GM13977 (cell line): ENCODE data around the gene TMEM218.

Experiments used
- DNase-seq: peaks from one replicate; pipeline ENCODE4 v3.0.0; 2012; ENCODE audit warnings: low spot score
- in situ Hi-C: fragments of 300-500 bp; cut with MboI; formaldehyde crosslinking; loops from one replicate; pipeline ENCODE4 v1.12.0; 2022; ENCODE audit warnings: low sequenced_read_pairs, low pct_unique_long_range_greater_than_20kb, mixed read lengths, inconsistent platforms; ENCODE audit not compliant: unreplicated experiment
- TF ChIP-seq, protein P1 (sequence below): IDR thresholded peaks from 2 replicates; pipeline ENCODE4 v1.5.1; 2012; ENCODE audit warnings: mild to moderate bottlenecking, control low read depth; ENCODE audit not compliant: insufficient read depth; ENCODE audit errors: extremely low read depth, missing control alignments

TMEM218 gene

DNA sequence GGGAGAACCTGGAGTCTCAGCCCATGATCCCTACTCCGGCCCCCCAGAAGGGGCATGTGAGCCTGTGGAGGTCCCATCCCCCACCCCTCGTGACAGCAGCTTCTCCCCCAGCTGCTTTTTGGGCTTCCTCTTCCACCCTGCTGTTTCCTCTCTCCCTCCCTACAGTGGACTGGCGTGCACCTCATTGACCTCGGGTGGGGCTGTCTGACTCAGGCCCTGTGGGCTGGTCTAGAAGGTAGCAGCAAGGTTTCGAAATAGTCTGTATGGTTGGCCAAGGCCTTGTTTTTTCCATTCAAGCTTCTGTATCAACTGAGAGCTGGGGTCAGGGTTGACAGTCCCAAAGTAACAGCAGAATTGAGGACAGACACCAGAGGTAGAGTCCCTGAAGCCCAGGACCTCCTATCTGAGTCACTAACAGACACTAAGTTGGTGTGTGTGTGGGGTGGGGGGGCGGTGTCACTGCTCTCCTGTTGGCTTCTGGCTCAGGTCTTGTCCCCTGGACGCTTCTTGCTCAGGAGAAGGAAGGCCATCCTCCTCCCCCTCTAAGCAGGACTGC lies 40.6 kb downstream of the TMEM218 start:
- peak; percentile 69 for DNase-seq
- TF ChIP-seq, protein P1, sequence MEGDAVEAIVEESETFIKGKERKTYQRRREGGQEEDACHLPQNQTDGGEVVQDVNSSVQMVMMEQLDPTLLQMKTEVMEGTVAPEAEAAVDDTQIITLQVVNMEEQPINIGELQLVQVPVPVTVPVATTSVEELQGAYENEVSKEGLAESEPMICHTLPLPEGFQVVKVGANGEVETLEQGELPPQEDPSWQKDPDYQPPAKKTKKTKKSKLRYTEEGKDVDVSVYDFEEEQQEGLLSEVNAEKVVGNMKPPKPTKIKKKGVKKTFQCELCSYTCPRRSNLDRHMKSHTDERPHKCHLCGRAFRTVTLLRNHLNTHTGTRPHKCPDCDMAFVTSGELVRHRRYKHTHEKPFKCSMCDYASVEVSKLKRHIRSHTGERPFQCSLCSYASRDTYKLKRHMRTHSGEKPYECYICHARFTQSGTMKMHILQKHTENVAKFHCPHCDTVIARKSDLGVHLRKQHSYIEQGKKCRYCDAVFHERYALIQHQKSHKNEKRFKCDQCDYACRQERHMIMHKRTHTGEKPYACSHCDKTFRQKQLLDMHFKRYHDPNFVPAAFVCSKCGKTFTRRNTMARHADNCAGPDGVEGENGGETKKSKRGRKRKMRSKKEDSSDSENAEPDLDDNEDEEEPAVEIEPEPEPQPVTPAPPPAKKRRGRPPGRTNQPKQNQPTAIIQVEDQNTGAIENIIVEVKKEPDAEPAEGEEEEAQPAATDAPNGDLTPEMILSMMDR: no peak
- in situ Hi-C loops: no loop called here

DNA sequence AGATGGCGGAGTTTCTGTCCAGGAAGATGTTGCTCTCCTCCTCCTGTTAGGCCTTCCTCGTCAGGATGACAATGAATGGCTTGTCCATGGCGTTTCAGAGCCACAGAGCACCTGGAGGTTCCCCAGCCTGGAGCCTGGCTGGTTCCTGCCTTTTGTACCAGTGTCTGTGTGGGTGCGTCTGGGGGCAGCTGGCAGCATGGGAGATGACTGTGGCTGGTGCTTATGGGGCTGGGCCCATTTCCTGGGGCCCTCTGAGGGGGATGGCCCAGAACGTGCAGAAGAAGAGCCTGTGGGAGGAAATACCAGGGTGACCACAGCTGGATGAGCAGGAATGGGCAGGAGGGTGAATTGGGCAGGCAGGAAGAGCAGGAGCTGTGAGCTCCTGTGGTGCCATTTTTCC lies 41.6 kb downstream of the TMEM218 start:
- in situ Hi-C loops: no loop called here
- TF ChIP-seq, protein P1: no peak
- no peak for DNase-seq

DNA sequence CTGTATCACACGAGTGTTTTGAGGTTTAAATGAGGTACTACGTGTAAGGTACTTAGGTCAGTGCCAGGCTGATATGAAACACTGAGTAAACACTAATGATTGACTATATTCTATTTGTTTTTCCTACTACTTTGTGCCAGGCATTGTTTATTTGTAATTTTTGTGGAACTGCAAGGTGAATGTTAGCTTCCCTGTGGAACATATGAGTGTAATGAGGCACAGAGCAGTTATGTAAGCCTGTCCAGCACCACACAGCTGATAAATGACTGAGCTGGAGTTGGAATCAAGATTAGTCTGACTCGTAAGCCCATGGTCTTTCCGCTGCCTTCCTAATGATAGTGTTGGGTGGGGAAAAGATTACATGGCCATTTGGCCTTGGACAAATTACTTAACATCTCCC lies 42.4 kb downstream of the TMEM218 start:
- TF ChIP-seq, protein P1: no peak
- DNase-seq: no peak
- in situ Hi-C loops: no loop called here

DNA sequence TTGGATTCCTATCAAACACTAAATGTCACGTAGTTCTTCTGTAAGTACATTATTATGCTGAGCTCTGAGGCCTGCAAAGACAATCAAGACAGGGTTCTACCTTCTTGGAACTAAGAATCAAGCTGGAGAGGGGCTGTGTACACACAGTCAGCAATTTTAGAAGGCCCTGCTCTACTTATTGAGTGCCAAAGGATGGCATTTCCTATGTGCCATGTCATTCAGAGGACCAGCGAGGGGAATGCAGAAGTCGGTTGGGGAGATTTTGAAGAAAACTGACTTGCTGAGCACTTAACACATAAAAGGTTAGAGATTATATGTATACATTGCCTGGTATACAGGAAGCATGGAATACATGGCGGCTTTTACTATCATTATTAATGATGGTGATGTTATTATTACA lies 43.1 kb downstream of the TMEM218 start:
- TF ChIP-seq, protein P1: no peak
- DNase-seq: no peak
- in situ Hi-C loops: no loop called here

DNA sequence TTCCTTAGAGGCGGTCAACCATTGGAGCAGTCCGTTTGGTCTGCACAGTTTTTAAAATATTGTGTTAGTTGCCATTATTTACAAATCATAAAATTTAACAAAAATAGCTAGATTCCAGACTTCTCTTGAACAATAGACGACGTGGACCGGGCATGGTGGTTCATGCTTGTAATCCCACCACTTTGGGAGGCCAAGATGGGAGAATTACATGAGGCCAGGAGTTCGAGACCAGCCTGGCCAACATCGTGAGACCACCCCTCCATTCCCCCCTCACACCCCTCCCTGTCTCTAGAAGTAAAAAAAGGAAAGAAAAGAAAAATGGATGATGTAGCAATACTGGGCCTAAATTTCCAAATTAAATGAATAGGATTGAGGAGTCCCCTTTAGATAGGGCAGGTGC lies 47.4 kb downstream of the TMEM218 start:
- DNase-seq: no peak
- TF ChIP-seq, protein P1: no peak
- in situ Hi-C loops: no loop called here

DNA sequence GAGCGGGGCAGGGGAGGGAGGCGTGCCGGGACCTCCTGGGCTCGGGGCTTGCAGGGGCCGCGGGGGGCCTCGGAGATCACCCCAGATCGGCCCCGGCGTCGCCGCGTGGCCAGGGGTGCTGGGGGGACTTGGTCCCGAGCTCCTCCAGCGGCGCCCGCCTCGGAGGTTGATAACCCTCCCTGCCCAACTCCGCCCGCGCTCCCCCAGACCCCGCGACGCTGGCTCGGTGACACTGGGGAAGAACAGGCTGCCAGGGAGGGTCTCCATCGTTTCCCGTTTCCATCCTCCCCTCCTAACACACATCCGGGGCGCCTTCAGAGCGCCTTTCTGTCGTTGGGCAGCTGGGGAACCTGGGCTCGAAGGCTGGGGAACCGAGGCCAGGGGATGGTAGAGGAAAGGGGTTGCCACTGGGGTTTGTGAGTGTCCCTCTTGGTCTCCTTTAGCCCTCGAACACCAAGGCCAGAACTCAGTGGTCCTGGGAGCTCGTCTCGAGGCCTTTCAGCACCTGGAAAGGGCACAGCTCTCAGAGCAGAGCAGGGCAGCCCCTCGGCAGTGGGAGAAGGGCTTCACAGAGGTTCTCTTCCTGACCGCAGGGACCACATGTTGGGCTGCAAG lies 47.9 kb downstream of the TMEM218 start:
- DNase-seq: no peak
- in situ Hi-C loops: no loop called here
- TF ChIP-seq, protein P1: no peak

DNA sequence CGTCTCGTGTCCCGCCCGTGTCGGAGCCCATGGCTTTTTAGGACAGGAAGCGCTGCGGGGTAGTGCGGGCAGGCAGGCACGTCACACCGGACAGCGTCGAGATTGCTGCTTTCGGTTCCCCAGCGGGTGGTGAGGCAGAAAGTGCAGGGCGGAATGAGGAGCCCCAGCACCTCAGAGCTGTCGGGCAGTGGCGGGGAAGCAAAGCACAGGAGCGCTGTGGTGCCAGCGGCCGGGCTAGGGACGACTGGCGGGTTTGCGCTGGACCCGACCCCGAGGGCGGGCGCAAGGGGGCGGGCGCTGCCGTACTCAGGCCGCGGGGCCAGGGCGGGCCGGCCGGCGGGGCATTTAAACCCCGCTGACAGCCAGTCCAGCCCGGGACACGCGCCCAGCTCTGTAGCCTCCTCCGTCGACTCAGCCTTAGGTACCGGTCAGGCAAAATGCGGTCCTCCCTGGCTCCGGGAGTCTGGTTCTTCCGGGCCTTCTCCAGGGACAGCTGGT lies 48.4 kb downstream of the TMEM218 start, which contains the start of gene SLC37A2:
Gene SLC37A2 (plus strand): TSS at position 375 of the 498 bp plus-strand sequence. CDS start 63 bp downstream, at position 438.
- DNase-seq: peak; percentile 87
- TF ChIP-seq, protein P1: peak; percentile 5
- in situ Hi-C loops: no loop called here
